Trophoblast cell (in vitro differentiated cells and primary cell): ENCODE measurements around the gene UBE2E2.

ENCODE experiments used
- DNase-seq, 2 donors: peaks; one replicate each; pipeline ENCODE4 v3.0.0-alpha.2; 2016
- H2AFZ ChIP-seq: 2 replicates; pipeline ENCODE4 v1.6.1; 2013; ENCODE audit warnings: low read length, moderate library complexity, mild to moderate bottlenecking; ENCODE audit not compliant: insufficient read depth, poor library complexity
- H2AK5ac ChIP-seq: 2 replicates; pipeline ENCODE4 v1.6.1; 2013; ENCODE audit warnings: mild to moderate bottlenecking, low read length
- H2BK120ac ChIP-seq: 2 replicates; pipeline ENCODE4 v1.6.1; 2013; ENCODE audit warnings: low read length, mild to moderate bottlenecking, moderate library complexity; ENCODE audit not compliant: insufficient read depth, poor library complexity
- H2BK12ac ChIP-seq: 2 replicates; pipeline ENCODE4 v1.6.1; 2013; ENCODE audit warnings: mild to moderate bottlenecking, low read length, moderate library complexity
- H2BK5ac ChIP-seq: 2 replicates; pipeline ENCODE4 v1.6.1; 2013; ENCODE audit warnings: low read length, low read depth, moderate library complexity, mild to moderate bottlenecking; ENCODE audit not compliant: poor library complexity
- H3K14ac ChIP-seq: 2 replicates; pipeline ENCODE4 v1.6.1; 2013; ENCODE audit warnings: mild to moderate bottlenecking, low read length
- H3K18ac ChIP-seq: 2 replicates; pipeline ENCODE4 v1.6.1; 2013; ENCODE audit warnings: mild to moderate bottlenecking, low read length
- H3K23ac ChIP-seq: 2 replicates; pipeline ENCODE4 v1.6.1; 2013; ENCODE audit warnings: low read length
- H3K27ac ChIP-seq: 2 replicates; pipeline ENCODE4 v1.5.1; 2013; ENCODE audit warnings: low read depth, mild to moderate bottlenecking, inconsistent platforms, low read length, moderate library complexity
- H3K27me3 ChIP-seq: 2 replicates; pipeline ENCODE4 v1.6.1; 2013; ENCODE audit warnings: inconsistent platforms, mild to moderate bottlenecking, low read length, moderate library complexity; ENCODE audit not compliant: insufficient read depth
- H3K36me3 ChIP-seq, 2 experiments: 1 replicate in 1 of 2; 2 replicates in 1 of 2; pipeline ENCODE4 v1.6.1; 2013; ENCODE audit warnings: low read length in 2 of 2, mild to moderate bottlenecking in 2 of 2, moderate library complexity in 1 of 2; ENCODE audit not compliant: insufficient read depth in 2 of 2, control insufficient read depth in 1 of 2
- H3K4ac ChIP-seq: 2 replicates; pipeline ENCODE4 v1.6.1; 2013; ENCODE audit warnings: low read depth, mild to moderate bottlenecking, low read length, moderate library complexity
- H3K4me1 ChIP-seq, 2 experiments: 1 replicate in 1 of 2; 2 replicates in 1 of 2; pipeline ENCODE4 v1.6.1; 2013; ENCODE audit warnings: low read length in 2 of 2, mild to moderate bottlenecking in 2 of 2, moderate library complexity in 1 of 2; ENCODE audit not compliant: insufficient read depth in 2 of 2, control insufficient read depth in 1 of 2
- H3K4me2 ChIP-seq: 2 replicates; pipeline ENCODE4 v1.6.1; 2013; ENCODE audit warnings: inconsistent platforms, mild to moderate bottlenecking, low read length, moderate library complexity
- H3K4me3 ChIP-seq: 2 replicates; pipeline ENCODE4 v1.5.1; 2013; ENCODE audit warnings: mild to moderate bottlenecking, low read depth, low read length, inconsistent platforms
- H3K79me1 ChIP-seq: one replicate; pipeline ENCODE4 v1.6.1; 2013; ENCODE audit warnings: low read length
- H3K79me2 ChIP-seq: 2 replicates; pipeline ENCODE4 v1.6.1; 2013; ENCODE audit warnings: low read length, mild to moderate bottlenecking; ENCODE audit not compliant: control insufficient read depth, insufficient read depth, poor library complexity
- H3K9ac ChIP-seq: 2 replicates; pipeline ENCODE4 v1.6.1; 2013; ENCODE audit warnings: mild to moderate bottlenecking, low read length
- H3K9me3 ChIP-seq: 2 replicates; pipeline ENCODE4 v1.6.1; 2013; ENCODE audit warnings: low read depth, mild to moderate bottlenecking, control low read depth, inconsistent platforms, low read length; ENCODE audit not compliant: insufficient read depth
- H4K12ac ChIP-seq: 2 replicates; pipeline ENCODE4 v1.6.1; 2013; ENCODE audit warnings: low read depth, mild to moderate bottlenecking, low read length, moderate library complexity
- H4K8ac ChIP-seq: 2 replicates; pipeline ENCODE4 v1.6.1; 2013; ENCODE audit warnings: low read depth, mild to moderate bottlenecking, low read length, moderate library complexity
- H4K91ac ChIP-seq: one replicate; pipeline ENCODE4 v1.6.1; 2013; ENCODE audit warnings: low read depth, mild to moderate bottlenecking, low read length, moderate library complexity
- WGBS: extraction: QIAGEN DNeasy Blood & Tissue Kit; methylation state at CpG from one replicate; pipeline ENCODE4 v1.1.7; 2013; ENCODE audit warnings: missing lambda C conversion rate; ENCODE audit not compliant: insufficient read length, insufficient coverage; ENCODE audit errors: extremely low coverage; 5-methylcytosine and 5-hydroxymethylcytosine counted together

Gene UBE2E2

GRCh38 chr3:23620638-23621015 is 417.5 kb downstream of the UBE2E2 start:
- Histone ChIP-seq H3K4ac (no peak overlapping the region), H3K18ac (no peak overlapping the region), H4K12ac (no peak overlapping the region), H2BK12ac (no peak overlapping the region), H3K27ac (no peak overlapping the region), H2AFZ (no peak overlapping the region), H3K4me2 (no peak overlapping the region), H3K14ac (no peak overlapping the region), H2AK5ac (no peak overlapping the region), H3K79me1 (no peaks in the 10 kb centered on the region), H3K79me2 (no peaks in the 10 kb centered on the region), H2BK5ac (no peak overlapping the region), H4K91ac (no peak overlapping the region), H3K4me1 (no peaks in the 10 kb centered on the region), H3K9ac (no peak overlapping the region), H3K23ac (no peak overlapping the region), H3K4me3 (no peak overlapping the region), H3K9me3 (peaks cover 7% of the 10 kb centered on the region), H2BK120ac (no peak overlapping the region), H3K27me3 (no peaks in the 10 kb centered on the region), H4K8ac (no peak overlapping the region), H3K36me3 (no peaks in the 10 kb centered on the region)
- no peak for DNase-seq
- WGBS = no CpG with 5 or more reads among the region's 4 CpGs

- H3K4me2 ChIP-seq = no peak overlapping the region
- H4K12ac ChIP-seq = no peak overlapping the region
- no peak overlapping the region for H3K4ac ChIP-seq
- no peaks in the 10 kb centered on the region for H3K79me1 ChIP-seq
- H3K9ac ChIP-seq = no peak overlapping the region
- H4K91ac ChIP-seq = no peak overlapping the region
- H3K36me3 ChIP-seq = no peaks in the 10 kb centered on the region
- H3K4me1 ChIP-seq = peaks cover 0 to 2% of the 10 kb centered on the region in 2 experiments
- H2BK12ac ChIP-seq = no peak overlapping the region
- no peak overlapping the region for H3K23ac ChIP-seq
- no peak overlapping the region for H2BK120ac ChIP-seq
- no peak overlapping the region for H3K4me3 ChIP-seq
- H4K8ac ChIP-seq = no peak overlapping the region
- H3K9me3 ChIP-seq = peaks cover 12% of the 10 kb centered on the region
- no peaks in the 10 kb centered on the region for H3K79me2 ChIP-seq
- no peak overlapping the region for H2AFZ ChIP-seq
- WGBS = no CpG with 5 or more reads among the region's 2 CpGs
- H3K18ac ChIP-seq = no peak overlapping the region
- no peak for DNase-seq
- H3K27me3 ChIP-seq = no peaks in the 10 kb centered on the region
- no peak overlapping the region for H2BK5ac ChIP-seq
- no peak overlapping the region for H3K27ac ChIP-seq
- H2AK5ac ChIP-seq = no peak overlapping the region
- H3K14ac ChIP-seq = no peak overlapping the region
These were observed 420.7 kb downstream of the UBE2E2 start for GRCh38 chr3:23623844-23624243.

GRCh38 chr3:23624305-23624704 is 421.2 kb downstream of the UBE2E2 start:
- H2BK5ac ChIP-seq = no peak overlapping the region
- no peak overlapping the region for H2BK120ac ChIP-seq
- H3K79me2 ChIP-seq = no peaks in the 10 kb centered on the region
- H2AK5ac ChIP-seq = no peak overlapping the region
- H4K8ac ChIP-seq = no peak overlapping the region
- no CpG with 5 or more reads among the region's 1 CpG for WGBS
- no peak overlapping the region for H2AFZ ChIP-seq
- H3K14ac ChIP-seq = no peak overlapping the region
- no peak overlapping the region for H3K4ac ChIP-seq
- no peak overlapping the region for H3K4me2 ChIP-seq
- no peaks in the 10 kb centered on the region for H3K27me3 ChIP-seq
- no peak for DNase-seq
- no peak overlapping the region for H3K18ac ChIP-seq
- H3K4me3 ChIP-seq = no peak overlapping the region
- no peaks in the 10 kb centered on the region for H3K79me1 ChIP-seq
- H3K23ac ChIP-seq = no peak overlapping the region
- no peak overlapping the region for H2BK12ac ChIP-seq
- H3K4me1 ChIP-seq = peaks cover 0 to 2% of the 10 kb centered on the region in 2 experiments
- no peaks in the 10 kb centered on the region for H3K36me3 ChIP-seq
- no peak overlapping the region for H3K27ac ChIP-seq
- H4K12ac ChIP-seq = no peak overlapping the region
- H3K9ac ChIP-seq = no peak overlapping the region
- no peak overlapping the region for H4K91ac ChIP-seq
- H3K9me3 ChIP-seq = peaks cover 12% of the 10 kb centered on the region

- H4K91ac ChIP-seq = no peak overlapping the region
- H3K9me3 ChIP-seq = peaks cover 11% of the 10 kb centered on the region
- no peak overlapping the region for H3K4me3 ChIP-seq
- no peaks in the 10 kb centered on the region for H3K27me3 ChIP-seq
- no peak overlapping the region for H3K4ac ChIP-seq
- no peak overlapping the region for H2BK12ac ChIP-seq
- H3K23ac ChIP-seq = no peak overlapping the region
- H3K9ac ChIP-seq = no peak overlapping the region
- no peak overlapping the region for H4K8ac ChIP-seq
- peak; percentile 9 to 86 for DNase-seq
- H3K18ac ChIP-seq = no peak overlapping the region
- H2AK5ac ChIP-seq = no peak overlapping the region
- no peak overlapping the region for H2BK5ac ChIP-seq
- H3K4me2 ChIP-seq = no peak overlapping the region
- no peaks in the 10 kb centered on the region for H3K79me2 ChIP-seq
- no peak overlapping the region for H2BK120ac ChIP-seq
- no peak overlapping the region for H3K14ac ChIP-seq
- no peak overlapping the region for H3K27ac ChIP-seq
- peaks cover 0 to 2% of the 10 kb centered on the region in 2 experiments for H3K4me1 ChIP-seq
- no CpG with 5 or more reads among the region's 2 CpGs for WGBS
- no peaks in the 10 kb centered on the region for H3K79me1 ChIP-seq
- no peak overlapping the region for H4K12ac ChIP-seq
- no peak overlapping the region for H2AFZ ChIP-seq
- H3K36me3 ChIP-seq = no peaks in the 10 kb centered on the region
These were observed 423.3 kb downstream of the UBE2E2 start for GRCh38 chr3:23626442-23626841.
